HepG2 (cell line): ENCODE measurements around the gene TAF9B.

Source experiments
- DPF2 ChIP-seq: sonication (generic); formaldehyde crosslinking; IDR thresholded peaks from 2 replicates; pipeline ENCODE4 v1.4.0; 2020; ENCODE audit warnings: mild to moderate bottlenecking, low read depth, missing genetic modification reagents, borderline replicate concordance
- ZFY ChIP-seq: sonication (generic); formaldehyde crosslinking; IDR thresholded peaks from 2 replicates; pipeline ENCODE4 v1.4.0; 2020; ENCODE audit warnings: missing genetic modification reagents
- ZNF501 ChIP-seq: sonication (generic); formaldehyde crosslinking; IDR thresholded peaks from 2 replicates; pipeline ENCODE4 v1.5.1; 2020; ENCODE audit warnings: mild to moderate bottlenecking, moderate library complexity, missing genetic modification reagents

DNA sequence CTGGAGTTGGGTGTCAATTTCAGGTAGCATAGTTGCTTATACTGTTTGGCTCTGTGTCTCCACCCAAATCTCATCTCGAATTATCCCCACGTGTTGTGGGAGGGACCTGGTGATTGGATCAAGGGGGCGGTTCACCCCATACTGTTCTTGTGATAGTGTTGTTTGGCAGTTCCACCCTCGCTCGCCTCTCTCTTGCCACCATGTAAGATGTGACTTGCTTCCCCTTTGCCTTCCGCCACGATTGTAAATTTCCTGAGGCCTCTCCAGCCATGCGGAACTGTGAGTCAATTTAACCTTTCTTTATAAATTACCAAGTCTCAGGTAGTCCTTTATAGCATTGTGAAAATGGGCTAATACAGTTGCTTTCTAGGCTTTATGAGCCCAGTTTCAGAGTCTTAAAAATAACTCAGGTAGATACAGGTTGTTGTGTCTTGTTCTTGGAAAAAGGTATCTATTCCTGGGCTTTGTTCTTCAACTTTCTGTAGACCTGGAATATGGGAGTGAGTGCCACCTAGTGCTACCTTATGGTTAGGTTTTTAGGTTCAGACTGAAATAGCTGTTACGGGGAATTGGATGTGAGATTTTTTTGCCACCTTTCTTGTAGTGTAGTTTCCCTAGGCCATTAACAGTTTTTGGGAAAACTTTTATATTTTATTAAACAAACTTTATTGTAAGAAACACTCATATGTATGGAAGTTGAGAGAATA is 19.8 kb downstream of the TAF9B start:
- TF ChIP-seq ZFY (CRISPR knock-in tag): no peak
- TF ChIP-seq DPF2 (CRISPR knock-in tag): no peak
- no peak for TF ChIP-seq ZNF501 (CRISPR knock-in tag)
